Stimulated activated CD4-positive, alpha-beta T cell treated with anti-CD3 and anti-CD28 coated beads, Interleukin-15, amount 100 ng/mL, for 1 hour (primary cell): ENCODE data around the gene FOXO3B.
"Not testable (repeated sequence)": the region's sequence is repeated elsewhere in the genome, so short reads cannot be mapped to it uniquely, and the experiment has no call there.

Experiments
- DNase-seq, 2 donors: peaks; one replicate each; pipeline ENCODE4 v3.0.0-alpha.2; 2020; ENCODE audit warnings: low read depth in 1 of 2, low spot score in 1 of 2

The FOXO3B gene

GRCh38 chr17:18661924-18662624 lies 20.0 kb downstream of the FOXO3B start:
- not testable (repeated sequence) for DNase-seq

GRCh38 chr17:18650094-18650493 lies 32.0 kb downstream of the FOXO3B start:
- not testable (repeated sequence) for DNase-seq

GRCh38 chr17:18644291-18644690 lies 37.8 kb downstream of the FOXO3B start, which contains the start of gene TBC1D28:
TSS of gene TBC1D28 (minus strand) at chr17:18644391. CDS start at chr17:18641352, 3,039 bp downstream.
- DNase-seq = not testable (repeated sequence)

- DNase-seq = not testable (repeated sequence)
These were observed 39.0 kb downstream of the FOXO3B start for GRCh38 chr17:18643124-18643523.

GRCh38 chr17:18638357-18638756 lies 43.8 kb downstream of the FOXO3B start:
- DNase-seq = not testable (repeated sequence)

GRCh38 chr17:18636237-18636636 lies 45.9 kb downstream of the FOXO3B start:
- DNase-seq = not testable (repeated sequence)

GRCh38 chr17:18635773-18636172 lies 46.3 kb downstream of the FOXO3B start:
- not testable (repeated sequence) for DNase-seq

GRCh38 chr17:18634550-18635263 lies 47.4 kb downstream of the FOXO3B start:
- DNase-seq = not testable (repeated sequence)
